ENCODE data around the gene PALM2AKAP2. TPM values are rescaled to one million over a fixed set of nuclear protein-coding genes. Genes with fewer than 3 reads are reported as not detected.

PALM2AKAP2 gene
- total RNA-seq, 4 donors from 2014 or later, result 0.37 to 0.64 (median 0.55) TPM; not detected in 1

DNA sequence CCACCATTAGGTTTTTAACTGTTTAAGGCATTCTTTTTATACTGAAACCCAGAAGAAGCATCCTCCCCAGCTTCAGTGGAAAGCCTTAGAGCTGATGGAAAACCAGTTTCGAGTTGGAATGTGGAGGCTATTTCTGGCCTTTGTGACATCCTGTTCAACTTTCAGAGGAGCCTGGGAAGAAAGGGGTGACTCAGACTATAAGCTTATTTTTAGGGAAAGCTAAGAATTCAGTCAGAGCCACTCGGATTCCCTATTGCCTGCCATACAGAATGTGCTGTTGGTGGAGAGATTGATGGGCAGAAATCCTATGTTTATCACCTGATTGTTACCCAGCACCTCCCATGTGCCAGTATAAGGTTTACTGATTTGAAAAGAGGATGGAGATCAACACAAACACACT, 19.8 kb downstream of the PALM2AKAP2 start:
- WGBS, 2 donors (ENCODE audit: low coverage in 1 of 2), result 25% methylated on average over 2 of the region's 2 CpGs; no CpG with 5 or more reads in 1 of the 2 donors
- Histone ChIP-seq H3K9me3 (no peaks in the 10 kb centered on the region), H3K27ac (peak overlapping the region in 1 of 4 donors; percentile 23), H3K4me3 (no peak overlapping the region), H3K27me3 (no peaks in the 10 kb centered on the region), H3K36me3 (no peaks in the 10 kb centered on the region), H3K4me1 (no peaks in the 10 kb centered on the region)
- intact Hi-C loops (cut with DNase I; ENCODE audit: low total_unique reads), result no loop called here
- DNase-seq, result no peak
- in situ Hi-C loops (cut with MboI; ENCODE audit: low pct_ligation_motif_present in 1 of 4, low pct_unique_long_range_greater_than_20kb in 1 of 4, low sequenced_read_pairs in 3 of 4), result loop anchor here in 1 of 4 donors (25.0 kb wide), 1 partner anchor 212 kb away; no protein-coding TSS in a partner anchor
- TF ChIP-seq, protein P1, sequence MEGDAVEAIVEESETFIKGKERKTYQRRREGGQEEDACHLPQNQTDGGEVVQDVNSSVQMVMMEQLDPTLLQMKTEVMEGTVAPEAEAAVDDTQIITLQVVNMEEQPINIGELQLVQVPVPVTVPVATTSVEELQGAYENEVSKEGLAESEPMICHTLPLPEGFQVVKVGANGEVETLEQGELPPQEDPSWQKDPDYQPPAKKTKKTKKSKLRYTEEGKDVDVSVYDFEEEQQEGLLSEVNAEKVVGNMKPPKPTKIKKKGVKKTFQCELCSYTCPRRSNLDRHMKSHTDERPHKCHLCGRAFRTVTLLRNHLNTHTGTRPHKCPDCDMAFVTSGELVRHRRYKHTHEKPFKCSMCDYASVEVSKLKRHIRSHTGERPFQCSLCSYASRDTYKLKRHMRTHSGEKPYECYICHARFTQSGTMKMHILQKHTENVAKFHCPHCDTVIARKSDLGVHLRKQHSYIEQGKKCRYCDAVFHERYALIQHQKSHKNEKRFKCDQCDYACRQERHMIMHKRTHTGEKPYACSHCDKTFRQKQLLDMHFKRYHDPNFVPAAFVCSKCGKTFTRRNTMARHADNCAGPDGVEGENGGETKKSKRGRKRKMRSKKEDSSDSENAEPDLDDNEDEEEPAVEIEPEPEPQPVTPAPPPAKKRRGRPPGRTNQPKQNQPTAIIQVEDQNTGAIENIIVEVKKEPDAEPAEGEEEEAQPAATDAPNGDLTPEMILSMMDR (IDR thresholded peaks at IDR 0.05), result no peak
- TF ChIP-seq EP300 (IDR thresholded peaks at IDR 0.05; ENCODE audit: low read depth) (no peak), POLR2A (IDR thresholded peaks at IDR 0.05) (no peak), POLR2AphosphoS5 (IDR thresholded peaks at IDR 0.05) (no peak)

DNA sequence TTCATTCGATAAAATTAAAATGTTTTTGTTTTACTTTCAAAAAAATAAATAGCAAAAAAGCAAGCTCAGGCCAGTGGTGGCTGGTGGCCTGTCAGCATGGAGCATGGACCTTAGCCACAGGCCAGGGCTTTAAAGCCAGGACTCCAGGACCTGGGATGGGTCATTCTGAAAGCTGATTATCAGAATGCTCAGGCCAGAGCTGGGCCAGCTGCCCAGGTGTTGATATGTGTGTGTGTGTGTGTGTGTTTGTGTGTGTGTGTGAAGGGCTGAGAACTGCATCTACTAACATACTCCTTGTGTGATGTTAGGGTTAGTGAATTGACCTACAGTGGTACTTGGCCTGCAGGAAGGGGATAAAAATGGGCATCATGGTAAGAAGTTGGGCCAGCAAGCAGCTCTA, 21.5 kb downstream of the PALM2AKAP2 start:
- in situ Hi-C loops (cut with MboI; ENCODE audit: low pct_ligation_motif_present in 1 of 4, low pct_unique_long_range_greater_than_20kb in 1 of 4, low sequenced_read_pairs in 3 of 4) (loop anchor here in 1 of 4 donors (25.0 kb wide), 1 partner anchor 214 kb away; no protein-coding TSS in a partner anchor), intact Hi-C loops (cut with DNase I; ENCODE audit: low total_unique reads) (no loop called here)
- TF ChIP-seq POLR2AphosphoS5 (IDR thresholded peaks at IDR 0.05) (no peak), POLR2A (IDR thresholded peaks at IDR 0.05) (no peak), EP300 (IDR thresholded peaks at IDR 0.05; ENCODE audit: low read depth) (no peak)
- TF ChIP-seq, protein P1 (IDR thresholded peaks at IDR 0.05), result no peak
- no peak overlapping the region for H3K4me3 ChIP-seq
- no peak for DNase-seq
- WGBS, 2 donors (ENCODE audit: low coverage in 1 of 2), result 57 to 83% methylated on average over 1 of the region's 1 CpG
- no peaks in the 10 kb centered on the region for H3K9me3 ChIP-seq
- no peak overlapping the region for H3K27ac ChIP-seq
- no peaks in the 10 kb centered on the region for H3K27me3 ChIP-seq
- no peaks in the 10 kb centered on the region for H3K36me3 ChIP-seq
- no peaks in the 10 kb centered on the region for H3K4me1 ChIP-seq

DNA sequence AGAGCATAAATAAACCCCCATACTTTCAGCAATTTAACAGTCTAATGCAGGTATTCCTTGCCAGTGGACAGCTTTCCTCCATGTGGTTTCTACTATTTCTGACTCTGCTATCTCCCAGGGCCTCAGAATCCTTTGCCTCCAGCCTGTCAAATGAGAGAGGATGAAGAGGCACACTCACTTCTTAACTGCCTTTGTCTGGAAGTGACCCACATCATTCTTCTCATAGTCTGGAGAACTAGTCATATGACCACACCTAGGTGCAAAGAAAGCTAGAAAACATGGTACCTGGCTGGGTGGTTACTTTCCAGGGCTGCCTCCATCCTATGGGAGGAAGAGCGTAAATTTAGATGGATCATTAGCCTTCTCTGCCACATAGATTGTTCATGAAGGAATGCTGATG, 22.5 kb downstream of the PALM2AKAP2 start:
- Histone ChIP-seq H3K36me3 (no peaks in the 10 kb centered on the region), H3K27me3 (no peaks in the 10 kb centered on the region), H3K9me3 (no peaks in the 10 kb centered on the region), H3K27ac (no peak overlapping the region), H3K4me1 (no peaks in the 10 kb centered on the region), H3K4me3 (no peak overlapping the region)
- in situ Hi-C loops (cut with MboI; ENCODE audit: low pct_ligation_motif_present in 1 of 4, low pct_unique_long_range_greater_than_20kb in 1 of 4, low sequenced_read_pairs in 3 of 4), result loop anchor here in 1 of 4 donors (25.0 kb wide), 1 partner anchor 215 kb away; no protein-coding TSS in a partner anchor
- WGBS, 2 donors (ENCODE audit: low coverage in 1 of 2), result 75 to 88% methylated on average over 1 of the region's 1 CpG
- intact Hi-C loops (cut with DNase I; ENCODE audit: low total_unique reads), result no loop called here
- no peak for DNase-seq
- TF ChIP-seq POLR2AphosphoS5 (IDR thresholded peaks at IDR 0.05) (no peak), EP300 (IDR thresholded peaks at IDR 0.05; ENCODE audit: low read depth) (no peak), POLR2A (IDR thresholded peaks at IDR 0.05) (no peak)
- TF ChIP-seq, protein P1 (IDR thresholded peaks at IDR 0.05), result no peak

DNA sequence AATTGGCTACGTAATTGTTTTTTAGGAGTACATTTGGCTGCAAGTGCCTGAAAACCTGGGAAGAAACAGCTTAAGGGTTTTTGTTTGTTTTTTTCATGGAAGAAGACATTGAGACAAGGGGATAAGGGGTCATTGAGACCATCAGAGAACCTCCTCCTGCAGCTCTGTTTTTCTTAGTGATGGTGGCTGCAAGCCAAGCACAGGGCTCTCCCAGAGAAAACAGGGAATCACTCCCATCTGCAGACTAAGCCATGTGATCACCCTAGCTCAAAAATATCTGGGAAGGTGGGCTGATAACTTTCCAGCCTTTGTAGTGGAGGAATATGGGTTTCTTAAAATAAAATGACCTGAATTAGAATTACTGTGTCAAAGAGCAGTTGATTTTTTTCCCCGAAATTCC, 25.1 kb downstream of the PALM2AKAP2 start:
- intact Hi-C loops (cut with DNase I; ENCODE audit: low total_unique reads), result no loop called here
- Histone ChIP-seq H3K27me3 (no peaks in the 10 kb centered on the region), H3K4me3 (no peak overlapping the region), H3K4me1 (no peaks in the 10 kb centered on the region), H3K27ac (no peak overlapping the region), H3K9me3 (no peaks in the 10 kb centered on the region), H3K36me3 (no peaks in the 10 kb centered on the region)
- DNase-seq, result no peak
- in situ Hi-C loops (cut with MboI; ENCODE audit: low pct_ligation_motif_present in 1 of 4, low pct_unique_long_range_greater_than_20kb in 1 of 4, low sequenced_read_pairs in 3 of 4), result loop anchor here in 1 of 4 donors (25.0 kb wide), 1 partner anchor 218 kb away; no protein-coding TSS in a partner anchor
- TF ChIP-seq POLR2AphosphoS5 (IDR thresholded peaks at IDR 0.05) (no peak), EP300 (IDR thresholded peaks at IDR 0.05; ENCODE audit: low read depth) (no peak), POLR2A (IDR thresholded peaks at IDR 0.05) (no peak)
- TF ChIP-seq, protein P1 (IDR thresholded peaks at IDR 0.05), result no peak
- 61 to 76% methylated on average over 2 of the region's 2 CpGs for WGBS, 2 donors (ENCODE audit: low coverage in 1 of 2)
